Kidney epithelial cell (primary cell): ENCODE measurements around the gene TNIP3. TPM values are rescaled to one million over a fixed set of nuclear protein-coding genes. Genes with fewer than 3 reads are reported as not detected.

Source experiments
- DNase-seq: peaks from one replicate; pipeline ENCODE4 v3.0.0-alpha.2; 2010; ENCODE audit warnings: low read depth
- H3K27me3 ChIP-seq: 2 replicates; pipeline ENCODE4 v1.6.0; 2011; ENCODE audit warnings: low read length; ENCODE audit not compliant: control insufficient read depth, insufficient read depth
- H3K36me3 ChIP-seq: 2 replicates; pipeline ENCODE4 v1.5.1; 2011; ENCODE audit warnings: low read length; ENCODE audit not compliant: control insufficient read depth, insufficient read depth
- H3K4me3 ChIP-seq: 2 replicates; pipeline ENCODE4 v1.5.1; 2011; ENCODE audit warnings: low read depth, mild to moderate bottlenecking, control low read depth, low read length
- total RNA-seq: library from RNA; depleted of rRNA; stranded (reverse); fragments of >200 nt; gene quantifications from 2 replicates; pipeline ENCODE4 v1.2.3, GENCODE V29; 2015
- TF ChIP-seq, protein P1 (sequence below): IDR thresholded peaks from 2 replicates; pipeline ENCODE4 v1.5.1; 2011; ENCODE audit warnings: mild to moderate bottlenecking, moderate library complexity, low read length, control low read depth, inconsistent platforms; ENCODE audit not compliant: insufficient read depth, poor library complexity, severe bottlenecking

TNIP3 gene
- total RNA-seq, 1 donor from 2014 or later: 1.1 TPM

GRCh38 chr4:121154103-121154515 lies 10.0 kb downstream of the TNIP3 start:
- no peaks in the 10 kb centered on the region for H3K36me3 ChIP-seq
- DNase-seq: no peak
- H3K4me3 ChIP-seq: no peak overlapping the region
- no peaks in the 10 kb centered on the region for H3K27me3 ChIP-seq
- TF ChIP-seq, protein P1, sequence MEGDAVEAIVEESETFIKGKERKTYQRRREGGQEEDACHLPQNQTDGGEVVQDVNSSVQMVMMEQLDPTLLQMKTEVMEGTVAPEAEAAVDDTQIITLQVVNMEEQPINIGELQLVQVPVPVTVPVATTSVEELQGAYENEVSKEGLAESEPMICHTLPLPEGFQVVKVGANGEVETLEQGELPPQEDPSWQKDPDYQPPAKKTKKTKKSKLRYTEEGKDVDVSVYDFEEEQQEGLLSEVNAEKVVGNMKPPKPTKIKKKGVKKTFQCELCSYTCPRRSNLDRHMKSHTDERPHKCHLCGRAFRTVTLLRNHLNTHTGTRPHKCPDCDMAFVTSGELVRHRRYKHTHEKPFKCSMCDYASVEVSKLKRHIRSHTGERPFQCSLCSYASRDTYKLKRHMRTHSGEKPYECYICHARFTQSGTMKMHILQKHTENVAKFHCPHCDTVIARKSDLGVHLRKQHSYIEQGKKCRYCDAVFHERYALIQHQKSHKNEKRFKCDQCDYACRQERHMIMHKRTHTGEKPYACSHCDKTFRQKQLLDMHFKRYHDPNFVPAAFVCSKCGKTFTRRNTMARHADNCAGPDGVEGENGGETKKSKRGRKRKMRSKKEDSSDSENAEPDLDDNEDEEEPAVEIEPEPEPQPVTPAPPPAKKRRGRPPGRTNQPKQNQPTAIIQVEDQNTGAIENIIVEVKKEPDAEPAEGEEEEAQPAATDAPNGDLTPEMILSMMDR: no peak

DNA sequence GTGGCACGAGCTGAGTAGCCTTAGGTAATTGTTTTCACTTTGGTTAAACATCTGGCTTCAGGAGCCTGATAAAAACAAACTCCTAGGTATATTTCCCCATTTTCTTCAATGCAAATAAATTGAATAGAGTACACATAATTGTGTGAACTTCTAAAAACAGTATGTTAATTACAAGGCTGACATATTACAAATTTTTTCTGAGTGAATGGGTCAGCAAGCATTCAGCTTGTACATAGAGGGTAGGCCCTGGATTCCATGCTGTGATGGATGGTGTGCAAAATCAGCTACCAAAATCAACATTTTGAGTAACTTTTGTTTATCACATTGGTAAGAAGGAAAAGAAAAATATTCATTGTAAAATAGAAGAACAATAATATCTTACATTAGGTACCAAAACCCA lies 12.2 kb downstream of the TNIP3 start:
- H3K4me3 ChIP-seq: no peak overlapping the region
- no peaks in the 10 kb centered on the region for H3K27me3 ChIP-seq
- DNase-seq: no peak
- H3K36me3 ChIP-seq: no peaks in the 10 kb centered on the region
- TF ChIP-seq, protein P1: no peak

- Histone ChIP-seq H3K36me3 (no peaks in the 10 kb centered on the region), H3K27me3 (no peaks in the 10 kb centered on the region), H3K4me3 (no peak overlapping the region)
- DNase-seq: no peak
- TF ChIP-seq, protein P1: no peak
Observed at GRCh38 chr4:121150486-121150885, 13.6 kb downstream of the TNIP3 start.

DNA sequence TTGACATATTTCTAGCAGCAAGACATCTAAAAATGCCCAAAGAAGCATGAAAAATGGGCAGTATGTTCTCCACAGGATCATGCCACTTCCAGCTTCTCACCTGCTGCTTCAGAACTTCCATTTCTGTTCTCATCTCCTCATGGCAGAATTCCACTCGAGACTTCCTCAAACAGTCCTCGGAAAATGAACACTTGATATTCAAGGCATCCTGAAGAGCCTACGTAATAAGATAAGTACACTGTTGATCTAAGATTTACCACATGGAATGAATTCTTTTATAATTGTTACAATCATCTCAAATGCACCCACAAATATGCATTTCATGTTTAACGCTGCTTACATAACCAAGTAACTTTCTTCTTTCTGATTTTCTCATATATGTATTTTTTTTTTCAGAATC lies 14.1 kb downstream of the TNIP3 start:
- Histone ChIP-seq H3K4me3 (no peak overlapping the region), H3K36me3 (no peaks in the 10 kb centered on the region), H3K27me3 (no peaks in the 10 kb centered on the region)
- TF ChIP-seq, protein P1: no peak
- DNase-seq: no peak

- DNase-seq: no peak
- TF ChIP-seq, protein P1: no peak
- H3K4me3 ChIP-seq: no peak overlapping the region
- no peaks in the 10 kb centered on the region for H3K27me3 ChIP-seq
- no peaks in the 10 kb centered on the region for H3K36me3 ChIP-seq
Observed at GRCh38 chr4:121148621-121149020, 15.5 kb downstream of the TNIP3 start.

DNA sequence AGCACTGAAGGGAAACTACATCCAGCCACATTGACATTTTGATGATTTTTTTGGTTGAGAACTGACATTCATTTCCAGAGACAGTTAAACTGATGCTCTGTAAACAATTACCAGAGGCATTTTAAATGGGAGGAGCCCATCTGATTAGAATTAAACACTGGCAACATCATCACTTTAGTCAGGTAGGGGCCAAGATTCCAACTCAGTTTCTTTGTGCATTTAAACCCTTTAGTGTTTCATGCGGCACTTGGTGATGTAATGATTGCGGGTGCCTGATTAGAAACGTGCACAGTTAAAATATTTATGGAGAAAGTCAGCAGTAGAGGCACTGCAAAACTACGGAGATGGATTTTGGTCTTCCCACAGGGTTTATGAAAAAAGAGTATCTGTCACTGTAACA lies 16.1 kb downstream of the TNIP3 start:
- no peak overlapping the region for H3K4me3 ChIP-seq
- TF ChIP-seq, protein P1: no peak
- DNase-seq: no peak

More for the DNA sequence above, 16.1 kb downstream of the TNIP3 start:
- Histone ChIP-seq H3K27me3 (no peaks in the 10 kb centered on the region), H3K36me3 (no peaks in the 10 kb centered on the region)
